Mucosa of stomach (tissue), 1 donor: ENCODE results near the gene CCDC51.

Experiments used
- H3K27me3 ChIP-seq: one replicate; pipeline ENCODE4 v1.7.0; 2013; ENCODE audit warnings: mild to moderate bottlenecking, low read length; ENCODE audit not compliant: control insufficient read depth, insufficient read depth
- H3K36me3 ChIP-seq: one replicate; pipeline ENCODE4 v1.7.0; 2013; ENCODE audit warnings: low read length; ENCODE audit not compliant: control insufficient read depth, insufficient read depth
- H3K4me1 ChIP-seq: one replicate; pipeline ENCODE4 v1.7.0; 2013; ENCODE audit warnings: mild to moderate bottlenecking, low read length; ENCODE audit not compliant: control insufficient read depth, insufficient read depth
- H3K4me3 ChIP-seq: one replicate; pipeline ENCODE4 v1.7.0; 2013; ENCODE audit warnings: low read length
- H3K9ac ChIP-seq: one replicate; pipeline ENCODE4 v1.7.0; 2013; ENCODE audit warnings: mild to moderate bottlenecking, low read length, moderate library complexity
- H3K9me3 ChIP-seq: one replicate; pipeline ENCODE4 v1.7.0; 2013; ENCODE audit warnings: mild to moderate bottlenecking, low read length, moderate library complexity; ENCODE audit not compliant: control insufficient read depth
- donor health status: Pancreatic carcinoma.

The CCDC51 gene

GRCh38 chr3:48394391-48394790 lies 45.5 kb downstream of the CCDC51 start:
- Histone ChIP-seq H3K36me3 (no peaks in the 10 kb centered on the region), H3K9ac (no peak overlapping the region), H3K27me3 (peaks cover 13% of the 10 kb centered on the region), H3K4me1 (no peaks in the 10 kb centered on the region), H3K9me3 (no peaks in the 10 kb centered on the region), H3K4me3 (no peak overlapping the region)

GRCh38 chr3:48388966-48389365 lies 51.0 kb downstream of the CCDC51 start:
- H3K4me3 ChIP-seq = no peak overlapping the region

GRCh38 chr3:48387634-48388033 lies 52.3 kb downstream of the CCDC51 start:
- Histone ChIP-seq H3K4me1 (no peaks in the 10 kb centered on the region), H3K9me3 (no peaks in the 10 kb centered on the region), H3K9ac (no peak overlapping the region), H3K36me3 (no peaks in the 10 kb centered on the region), H3K4me3 (no peak overlapping the region), H3K27me3 (no peaks in the 10 kb centered on the region)

More at GRCh38 chr3:48388966-48389365, 51.0 kb downstream of the CCDC51 start:
- no peaks in the 10 kb centered on the region for H3K4me1 ChIP-seq
- H3K9ac ChIP-seq = no peak overlapping the region
- peaks cover under 1% of the 10 kb centered on the region for H3K27me3 ChIP-seq
- H3K36me3 ChIP-seq = no peaks in the 10 kb centered on the region
- no peaks in the 10 kb centered on the region for H3K9me3 ChIP-seq
